Lower leg skin (tissue), 3 donors: ENCODE results near the gene MEF2D.

Experiments used
- POLR2A ChIP-seq, 2 donors: fragments of 450-650 bp; IDR thresholded peaks; one replicate each; pipeline ENCODE4 v1.6.1; 2016 to 2017; ENCODE audit warnings: antibody characterized with exemption in 2 of 2, mild to moderate bottlenecking in 1 of 2, moderate library complexity in 1 of 2
- TF ChIP-seq, protein P1 (sequence below), 3 donors: fragments of 450-650 bp; IDR thresholded peaks; one replicate each; pipeline ENCODE4 v1.5.1; 2016; ENCODE audit warnings: antibody characterized with exemption in 3 of 3, mild to moderate bottlenecking in 3 of 3, moderate library complexity in 2 of 3

DNA sequence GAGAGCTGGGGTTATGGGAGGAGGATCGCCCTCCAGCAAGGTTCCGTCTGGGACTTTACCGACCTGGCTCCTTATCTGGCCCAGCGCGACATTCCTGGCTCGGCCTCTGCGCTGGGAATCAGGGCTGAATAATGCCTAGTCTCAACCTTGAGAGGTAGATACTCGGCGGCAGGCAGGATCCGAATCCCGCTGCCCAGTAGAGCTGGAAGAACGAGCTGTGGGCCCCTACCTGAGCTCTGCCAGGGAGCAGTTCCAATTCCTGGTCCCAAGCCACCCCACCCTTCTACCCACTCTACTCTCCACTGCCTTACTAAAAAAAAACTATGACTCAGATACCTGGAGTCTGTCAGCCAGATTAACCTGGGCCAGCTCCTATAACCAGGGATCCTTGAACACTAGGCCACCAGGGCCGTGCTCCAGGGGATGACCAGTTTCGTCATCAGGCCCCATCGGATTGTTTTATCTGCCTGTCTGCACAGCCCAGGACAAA is 77.9 kb downstream of the MEF2D start:
- TF ChIP-seq, protein P1, sequence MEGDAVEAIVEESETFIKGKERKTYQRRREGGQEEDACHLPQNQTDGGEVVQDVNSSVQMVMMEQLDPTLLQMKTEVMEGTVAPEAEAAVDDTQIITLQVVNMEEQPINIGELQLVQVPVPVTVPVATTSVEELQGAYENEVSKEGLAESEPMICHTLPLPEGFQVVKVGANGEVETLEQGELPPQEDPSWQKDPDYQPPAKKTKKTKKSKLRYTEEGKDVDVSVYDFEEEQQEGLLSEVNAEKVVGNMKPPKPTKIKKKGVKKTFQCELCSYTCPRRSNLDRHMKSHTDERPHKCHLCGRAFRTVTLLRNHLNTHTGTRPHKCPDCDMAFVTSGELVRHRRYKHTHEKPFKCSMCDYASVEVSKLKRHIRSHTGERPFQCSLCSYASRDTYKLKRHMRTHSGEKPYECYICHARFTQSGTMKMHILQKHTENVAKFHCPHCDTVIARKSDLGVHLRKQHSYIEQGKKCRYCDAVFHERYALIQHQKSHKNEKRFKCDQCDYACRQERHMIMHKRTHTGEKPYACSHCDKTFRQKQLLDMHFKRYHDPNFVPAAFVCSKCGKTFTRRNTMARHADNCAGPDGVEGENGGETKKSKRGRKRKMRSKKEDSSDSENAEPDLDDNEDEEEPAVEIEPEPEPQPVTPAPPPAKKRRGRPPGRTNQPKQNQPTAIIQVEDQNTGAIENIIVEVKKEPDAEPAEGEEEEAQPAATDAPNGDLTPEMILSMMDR (IDR thresholded peaks at IDR 0.05) = no peak
- TF ChIP-seq POLR2A (IDR thresholded peaks at IDR 0.05) = no peak
